Activated CD4-positive, alpha-beta T cell treated with anti-CD3 and anti-CD28 coated beads for 36 hours (primary cell): ENCODE data around the gene SMCP. TPM values are rescaled to one million over a fixed set of nuclear protein-coding genes. Genes with fewer than 3 reads are reported as not detected.

Source experiments
- ATAC-seq: fragments of 200-7000 bp; cut with Tn5 transposase; one replicate; pipeline ENCODE4 v1.10.0; 2021; ENCODE audit warnings: mild to moderate bottlenecking, moderate library complexity
- CTCF ChIA-PET: fragments of 350-600 bp; sonication (Branson Sonifier 250); formaldehyde crosslinking; loops from one replicate; lab custom pipeline; 2021; ENCODE audit warnings: antibody characterized with exemption; lab: Charles Lee
- POLR2A ChIA-PET: fragments of 350-600 bp; sonication (Branson Sonifier 250); formaldehyde crosslinking; loops from one replicate; lab custom pipeline; 2021; ENCODE audit warnings: antibody characterized with exemption, inconsistent platforms; lab: Charles Lee
- DNase-seq: peaks from one replicate; pipeline ENCODE4 v3.0.0-alpha.2; 2020
- H3K27ac Mint-ChIP-seq: one replicate; pipeline ENCODE4 v1.8.0; 2021; ENCODE audit warnings: mixed read lengths
- H3K27me3 Mint-ChIP-seq: one replicate; pipeline ENCODE4 v1.8.0; 2021; ENCODE audit warnings: mixed read lengths
- H3K36me3 Mint-ChIP-seq: one replicate; pipeline ENCODE4 v1.8.0; 2021; ENCODE audit warnings: low read depth, mixed read lengths
- H3K4me1 Mint-ChIP-seq: one replicate; pipeline ENCODE4 v1.8.0; 2021; ENCODE audit warnings: mixed read lengths
- H3K4me3 Mint-ChIP-seq: one replicate; pipeline ENCODE4 v1.8.0; 2021; ENCODE audit warnings: mild to moderate bottlenecking, moderate library complexity, mixed read lengths
- H3K9me3 Mint-ChIP-seq: one replicate; pipeline ENCODE4 v1.8.0; 2021; ENCODE audit warnings: low read depth, mixed read lengths
- intact Hi-C, 2 experiments: fragments of 100-400 bp; cut with DNase I in 1 of 2; cut with micrococcal nuclease in 1 of 2; formaldehyde crosslinking; loops; one replicate each; pipeline versions ENCODE4 v1.14.2 to v1.15.1; 2022 to 2024; cut with DNase I, micrococcal nuclease
- total RNA-seq, 2 experiments: library from RNA; stranded (reverse); gene quantifications; one replicate each; pipeline ENCODE4 v1.2.3, GENCODE V29; 2021

Gene SMCP
- not detected for total RNA-seq

DNA sequence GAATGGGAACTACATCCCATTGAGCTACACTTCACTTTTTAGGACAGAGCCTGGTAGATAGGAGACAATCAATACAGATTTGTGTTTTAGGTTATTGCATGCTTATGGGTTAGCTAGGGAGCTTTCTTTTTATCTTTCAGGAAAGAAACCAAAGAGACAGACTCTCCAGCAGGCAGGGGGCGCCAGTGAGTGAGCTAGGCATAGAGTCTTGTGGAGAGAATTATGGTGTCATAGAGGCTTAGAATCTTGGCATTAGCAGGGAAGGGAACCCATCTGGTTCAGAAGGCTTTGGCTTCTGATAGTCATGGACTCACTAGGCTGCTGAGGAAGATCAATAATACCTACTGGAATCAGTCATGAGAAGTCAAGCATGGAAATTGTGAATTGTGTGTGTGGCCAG is at the start of gene SMCP:
Gene SMCP, plus strand, starts transcription at position 281 of the 400 bp plus-strand sequence. CDS start 6,101 bp downstream, outside the sequence.
- POLR2A ChIA-PET, result no interaction called here
- intact Hi-C loops, result loop anchor here (2.0 to 10.0 kb wide), 4 partner anchors 157 to 401 kb away; partner anchors contain the start of gene SPRR1B (in 1 of the 2)
- Mint-ChIP-seq H3K4me3 (no peak within 1 kb of the TSS), H3K9me3 (no peaks in the 10 kb centered on the region), H3K27ac (no peak within 1 kb of the TSS), H3K36me3 (no peaks in the 10 kb centered on the region), H3K27me3 (peaks cover 12% of the 10 kb centered on the region), H3K4me1 (no peaks in the 10 kb centered on the region)
- CTCF ChIA-PET, result interaction anchor here (0.7 to 1.4 kb wide), 4 partner anchors 9 to 376 kb away, joined by 3 to 6 read pairs (median 4); no protein-coding TSS in a partner anchor
- ATAC-seq (no peak), DNase-seq (peak; percentile 73)

DNA sequence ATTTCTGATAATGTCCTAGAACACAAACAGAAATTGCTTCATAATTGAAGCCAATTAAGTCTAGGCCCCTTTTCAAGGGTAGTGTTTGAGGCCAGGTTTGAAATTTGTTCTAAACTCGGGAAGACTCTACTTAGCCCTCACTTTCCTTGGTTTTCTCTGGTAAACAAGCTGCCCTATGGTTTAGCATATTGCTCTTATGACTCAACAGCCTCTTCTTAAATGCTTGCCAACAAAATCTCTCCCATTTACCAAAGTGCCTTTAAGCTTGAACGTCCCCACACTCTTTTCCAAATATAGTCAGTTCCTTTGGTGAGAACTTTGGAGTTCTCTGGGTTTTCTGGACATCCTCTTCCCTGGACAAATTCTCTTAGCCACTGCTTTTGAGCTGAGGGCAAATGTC is 41.3 kb upstream of the SMCP start:
- no peak overlapping the region for H3K4me3 Mint-ChIP-seq
- intact Hi-C loops, result no loop called here
- POLR2A ChIA-PET, result no interaction called here
- H3K4me1 Mint-ChIP-seq, result no peaks in the 10 kb centered on the region
- ATAC-seq (no peak), DNase-seq (no peak)
- no peak overlapping the region for H3K27ac Mint-ChIP-seq
- H3K9me3 Mint-ChIP-seq, result no peaks in the 10 kb centered on the region
- CTCF ChIA-PET, result no interaction called here
- H3K27me3 Mint-ChIP-seq, result peaks cover 14% of the 10 kb centered on the region
- H3K36me3 Mint-ChIP-seq, result no peaks in the 10 kb centered on the region

GRCh38 chr1:152842556-152842955 is 35.6 kb upstream of the SMCP start, which contains the start of gene LCE6A:
TSS of gene LCE6A (plus strand) at chr1:152842856. CDS start at chr1:152843521, 665 bp downstream.
- POLR2A ChIA-PET, result no interaction called here
- no peak within 1 kb of the TSS for H3K4me3 Mint-ChIP-seq
- H3K36me3 Mint-ChIP-seq, result no peaks in the 10 kb centered on the region
- CTCF ChIA-PET, result no interaction called here
- no peaks in the 10 kb centered on the region for H3K9me3 Mint-ChIP-seq
- peaks cover 10% of the 10 kb centered on the region for H3K27me3 Mint-ChIP-seq
- ATAC-seq (no peak), DNase-seq (no peak)
- no peak within 1 kb of the TSS for H3K27ac Mint-ChIP-seq
- H3K4me1 Mint-ChIP-seq, result no peaks in the 10 kb centered on the region
- intact Hi-C loops, result no loop called here

DNA sequence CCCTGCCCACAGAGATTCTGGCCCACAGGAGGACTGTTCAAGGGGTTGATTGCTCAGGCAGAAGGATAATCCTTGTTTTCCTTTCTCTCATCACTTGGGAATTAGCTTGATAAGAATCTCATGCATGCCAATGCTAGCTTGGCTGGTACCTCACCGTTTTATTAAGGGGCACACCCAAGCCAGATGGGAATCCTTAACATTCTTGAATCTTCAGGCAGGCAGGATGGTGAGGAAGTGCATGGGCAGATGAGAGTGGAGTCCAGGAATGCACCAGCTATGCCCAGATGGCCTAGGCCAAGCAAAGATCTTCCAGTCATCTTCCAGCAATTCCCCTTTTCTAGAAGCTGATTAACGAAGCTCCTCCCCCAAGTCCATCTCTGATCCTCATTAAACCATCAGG is 22.5 kb upstream of the SMCP start:
- no peaks in the 10 kb centered on the region for H3K4me1 Mint-ChIP-seq
- H3K9me3 Mint-ChIP-seq, result no peaks in the 10 kb centered on the region
- POLR2A ChIA-PET, result no interaction called here
- no peak overlapping the region for H3K27ac Mint-ChIP-seq
- no peaks in the 10 kb centered on the region for H3K36me3 Mint-ChIP-seq
- CTCF ChIA-PET, result interaction anchor here (0.7 to 1.7 kb wide), 3 partner anchors 13 to 53 kb away, joined by 3 to 7 read pairs (median 3); no protein-coding TSS in a partner anchor
- H3K4me3 Mint-ChIP-seq, result no peak overlapping the region
- no peak for ATAC-seq
- DNase-seq, result no peak
- peaks cover 19% of the 10 kb centered on the region for H3K27me3 Mint-ChIP-seq
- intact Hi-C loops, result no loop called here

GRCh38 chr1:152858062-152858461 is 20.1 kb upstream of the SMCP start:
- ChIA-PET CTCF (no interaction called here), POLR2A (no interaction called here)
- H3K4me3 Mint-ChIP-seq, result no peak overlapping the region
- no peaks in the 10 kb centered on the region for H3K4me1 Mint-ChIP-seq
- H3K27ac Mint-ChIP-seq, result no peak overlapping the region
- no peaks in the 10 kb centered on the region for H3K9me3 Mint-ChIP-seq
- peaks cover 18% of the 10 kb centered on the region for H3K27me3 Mint-ChIP-seq
- no peak for ATAC-seq
- no peak for DNase-seq
- intact Hi-C loops, result no loop called here
- no peaks in the 10 kb centered on the region for H3K36me3 Mint-ChIP-seq

GRCh38 chr1:152859696-152860095 is 18.4 kb upstream of the SMCP start, which contains the start of gene LCE7A:
TSS of gene LCE7A (plus strand) at chr1:152859996. CDS start at chr1:152860698, 702 bp downstream.
- no peaks in the 10 kb centered on the region for H3K36me3 Mint-ChIP-seq
- ChIA-PET POLR2A (no interaction called here), CTCF (interaction anchor here (0.7 to 1.6 kb wide), 4 partner anchors 11 to 400 kb away, joined by 3 to 4 read pairs (median 3); no protein-coding TSS in a partner anchor)
- H3K27me3 Mint-ChIP-seq, result peaks cover 17% of the 10 kb centered on the region
- no peaks in the 10 kb centered on the region for H3K4me1 Mint-ChIP-seq
- no peaks in the 10 kb centered on the region for H3K9me3 Mint-ChIP-seq
- intact Hi-C loops, result no loop called here
- ATAC-seq (no peak), DNase-seq (no peak)
- H3K4me3 Mint-ChIP-seq, result no peak within 1 kb of the TSS
- H3K27ac Mint-ChIP-seq, result no peak within 1 kb of the TSS

DNA sequence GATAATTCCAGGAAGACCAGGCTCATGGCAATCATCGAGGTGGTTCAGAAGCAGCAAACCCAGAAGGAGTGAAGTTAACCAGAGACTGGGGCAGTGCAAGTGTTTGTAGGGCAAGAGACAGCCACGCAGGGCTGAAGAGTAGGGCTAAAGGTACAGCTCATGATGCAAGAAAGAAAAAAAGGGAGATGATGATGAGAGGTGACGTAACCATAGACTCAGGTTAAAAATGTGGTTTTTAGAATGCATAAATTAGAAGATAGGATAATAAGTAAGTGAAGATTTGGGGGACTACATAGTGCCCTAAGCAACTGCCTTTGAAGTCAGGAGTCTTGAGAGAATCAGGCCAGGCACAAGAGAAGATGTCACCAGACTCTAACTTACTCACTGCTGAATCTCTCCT is 18.0 kb upstream of the SMCP start:
- ChIA-PET POLR2A (no interaction called here), CTCF (interaction anchor here (0.6 to 1.6 kb wide), 4 partner anchors 10 to 369 kb away, joined by 3 to 4 read pairs (median 4); no protein-coding TSS in a partner anchor)
- H3K36me3 Mint-ChIP-seq, result no peaks in the 10 kb centered on the region
- DNase-seq (no peak), ATAC-seq (no peak)
- no peak overlapping the region for H3K4me3 Mint-ChIP-seq
- intact Hi-C loops, result no loop called here
- H3K4me1 Mint-ChIP-seq, result no peaks in the 10 kb centered on the region
- H3K27ac Mint-ChIP-seq, result no peak overlapping the region
- H3K27me3 Mint-ChIP-seq, result peaks cover 17% of the 10 kb centered on the region
- no peaks in the 10 kb centered on the region for H3K9me3 Mint-ChIP-seq

GRCh38 chr1:152861374-152861773 is 16.7 kb upstream of the SMCP start:
- DNase-seq (no peak), ATAC-seq (no peak)
- no peak overlapping the region for H3K27ac Mint-ChIP-seq
- CTCF ChIA-PET, result interaction anchor here (1.2 kb wide), 1 partner anchor 9 kb away, joined by 4 read pairs; no protein-coding TSS in a partner anchor
- intact Hi-C loops, result no loop called here
- no peaks in the 10 kb centered on the region for H3K36me3 Mint-ChIP-seq
- no peaks in the 10 kb centered on the region for H3K9me3 Mint-ChIP-seq
- H3K27me3 Mint-ChIP-seq, result peaks cover 13% of the 10 kb centered on the region
- POLR2A ChIA-PET, result no interaction called here
- no peak overlapping the region for H3K4me3 Mint-ChIP-seq
- H3K4me1 Mint-ChIP-seq, result no peaks in the 10 kb centered on the region

GRCh38 chr1:152864443-152864842 is 13.7 kb upstream of the SMCP start:
- Mint-ChIP-seq H3K4me1 (no peaks in the 10 kb centered on the region), H3K9me3 (no peaks in the 10 kb centered on the region), H3K4me3 (no peak overlapping the region), H3K36me3 (no peaks in the 10 kb centered on the region), H3K27ac (no peak overlapping the region), H3K27me3 (peaks cover 8% of the 10 kb centered on the region)
- DNase-seq (no peak), ATAC-seq (no peak)
- POLR2A ChIA-PET, result no interaction called here
- CTCF ChIA-PET, result no interaction called here
- intact Hi-C loops, result no loop called here

DNA sequence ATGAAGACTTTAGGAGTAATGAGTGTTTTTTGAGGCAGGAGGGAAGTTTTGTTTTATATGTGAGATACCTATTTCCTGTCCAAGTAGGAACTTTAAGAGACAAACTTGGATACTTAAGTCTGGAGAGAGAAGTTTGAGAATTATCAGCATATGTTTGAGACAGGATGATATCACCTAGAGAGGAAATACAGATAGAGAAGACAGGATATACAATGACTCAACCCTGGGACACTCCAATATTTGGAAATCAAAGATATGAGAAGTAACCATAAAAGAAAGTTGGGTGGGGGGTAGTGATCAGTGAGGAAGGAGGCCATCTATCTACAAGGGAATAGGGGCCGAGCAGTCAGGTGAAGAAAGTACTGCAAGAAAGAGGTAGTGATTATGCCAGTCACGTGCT is 11.8 kb upstream of the SMCP start:
- intact Hi-C loops, result no loop called here
- no peaks in the 10 kb centered on the region for H3K4me1 Mint-ChIP-seq
- CTCF ChIA-PET, result interaction anchor here (0.6 kb wide), 2 partner anchors 246 to 393 kb away, joined by 3 to 4 read pairs; partner anchors contain the start of gene LORICRIN

DNA sequence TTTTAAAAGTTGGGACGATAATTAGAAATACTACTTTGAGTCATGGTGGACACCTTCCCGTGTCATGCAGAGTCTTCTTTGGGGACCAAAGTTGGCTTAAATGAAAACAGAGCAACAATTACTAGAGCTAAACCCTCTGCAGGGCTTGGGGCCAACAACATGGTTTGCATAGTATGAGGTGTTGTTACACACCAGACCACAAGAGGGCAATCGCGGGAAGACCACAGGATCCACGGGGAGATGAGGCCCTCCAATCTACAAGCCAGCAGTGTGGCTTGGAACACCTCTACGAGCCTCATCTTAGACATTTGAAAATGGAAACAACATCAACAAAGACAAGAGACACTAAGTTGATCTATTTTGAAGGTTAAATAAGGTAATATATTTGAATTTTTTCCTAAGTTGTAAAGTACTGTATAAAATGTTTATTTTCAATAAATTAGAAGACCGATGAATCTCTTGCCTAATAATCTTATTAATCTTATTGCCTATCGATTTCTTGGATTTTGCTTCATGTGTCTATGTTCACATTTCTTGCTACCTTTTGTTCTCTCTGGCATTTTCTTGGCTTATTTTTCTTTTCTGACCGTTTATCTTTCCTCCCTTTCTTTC is 8.2 kb upstream of the SMCP start:
- Mint-ChIP-seq H3K4me3 (no peak overlapping the region), H3K36me3 (no peaks in the 10 kb centered on the region), H3K27ac (no peak overlapping the region), H3K27me3 (peaks cover 5% of the 10 kb centered on the region), H3K4me1 (no peaks in the 10 kb centered on the region), H3K9me3 (no peaks in the 10 kb centered on the region)
- ChIA-PET POLR2A (no interaction called here), CTCF (interaction anchor here (0.5 to 1.8 kb wide), 13 partner anchors 9 to 1382 kb away, joined by 3 to 7 read pairs (median 3); no protein-coding TSS in a partner anchor)
- intact Hi-C loops, result loop anchor here (1.0 to 10.0 kb wide), 6 partner anchors 57 to 352 kb away; partner anchors contain the start of gene SPRR1B (in 1 of the 2)
- peak; percentile 75 for ATAC-seq
- DNase-seq, result peak; percentile 79

More for the DNA sequence above, 11.8 kb upstream of the SMCP start:
- ATAC-seq, result no peak
- DNase-seq, result no peak
- Mint-ChIP-seq H3K4me3 (no peak overlapping the region), H3K27me3 (peaks cover 3% of the 10 kb centered on the region), H3K27ac (no peak overlapping the region), H3K9me3 (no peaks in the 10 kb centered on the region), H3K36me3 (no peaks in the 10 kb centered on the region)
- POLR2A ChIA-PET, result no interaction called here
